Esophagus mucosa (tissue), 1 donor: ENCODE results near the gene GNA14. TPM values are rescaled to one million over a fixed set of nuclear protein-coding genes. Genes with fewer than 3 reads are reported as not detected.
"Not testable (repeated sequence)": the region's sequence is repeated elsewhere in the genome, so short reads cannot be mapped to it uniquely, and the experiment has no call there.

Source experiments
- ATAC-seq: fragments of 200-7000 bp; cut with Tn5 transposase; one replicate; pipeline ENCODE4 v1.9.1; 2020
- total RNA-seq: library from RNA; stranded (reverse); gene quantifications from one replicate; pipeline ENCODE4 v1.2.4, GENCODE V29; 2023
- donor health status: DM: yes; HTN: yes; CAD: no.

Gene GNA14
- total RNA-seq, 1 donor from 2014 or later: 0.60 TPM

DNA sequence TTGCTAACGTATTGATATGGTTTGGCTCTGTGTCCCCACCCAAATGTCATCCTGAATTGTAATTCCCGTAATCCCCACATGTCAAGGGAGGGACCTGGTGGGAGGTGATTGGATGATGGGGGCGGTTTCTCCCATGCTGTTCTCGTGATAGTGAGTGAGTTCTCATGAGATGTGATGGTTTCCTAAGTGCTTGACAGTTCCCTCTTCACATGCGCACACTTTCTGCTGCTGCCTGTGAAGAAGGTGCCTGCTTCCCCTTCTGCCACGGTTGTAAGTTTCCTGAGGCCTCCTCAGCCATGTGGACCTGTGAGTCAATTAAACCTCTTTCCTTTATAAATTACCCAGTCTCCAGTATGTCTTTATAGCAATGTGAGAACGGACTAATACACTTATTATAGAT is 207.0 kb downstream of the GNA14 start:
- not testable (repeated sequence) for ATAC-seq

DNA sequence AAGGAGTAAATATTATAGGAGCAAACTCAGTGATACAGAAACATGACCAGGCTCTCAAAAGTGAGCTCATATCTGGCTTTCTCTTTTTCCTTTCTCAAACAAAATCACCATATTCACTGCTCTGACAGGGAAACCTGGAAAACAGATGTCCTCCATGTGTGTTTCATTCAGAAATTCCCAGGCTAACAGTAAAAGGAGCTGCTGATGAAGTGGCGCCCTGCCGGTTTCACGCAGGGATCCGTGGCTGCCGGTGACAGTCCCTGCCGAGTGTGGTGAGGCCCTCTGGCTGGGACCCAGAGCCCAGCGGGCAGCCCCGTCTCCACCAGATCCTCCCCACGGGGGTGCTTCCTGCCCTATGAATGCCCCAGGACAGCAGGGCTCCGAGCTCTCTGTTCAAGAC is 208.1 kb downstream of the GNA14 start:
- no peak for ATAC-seq

GRCh38 chr9:77438653-77439052 is 209.5 kb downstream of the GNA14 start:
- no peak for ATAC-seq

- no peak for ATAC-seq
Measured at GRCh38 chr9:77435688-77436087, 212.4 kb downstream of the GNA14 start.

GRCh38 chr9:77435277-77435676 is 212.8 kb downstream of the GNA14 start:
- no peak for ATAC-seq

DNA sequence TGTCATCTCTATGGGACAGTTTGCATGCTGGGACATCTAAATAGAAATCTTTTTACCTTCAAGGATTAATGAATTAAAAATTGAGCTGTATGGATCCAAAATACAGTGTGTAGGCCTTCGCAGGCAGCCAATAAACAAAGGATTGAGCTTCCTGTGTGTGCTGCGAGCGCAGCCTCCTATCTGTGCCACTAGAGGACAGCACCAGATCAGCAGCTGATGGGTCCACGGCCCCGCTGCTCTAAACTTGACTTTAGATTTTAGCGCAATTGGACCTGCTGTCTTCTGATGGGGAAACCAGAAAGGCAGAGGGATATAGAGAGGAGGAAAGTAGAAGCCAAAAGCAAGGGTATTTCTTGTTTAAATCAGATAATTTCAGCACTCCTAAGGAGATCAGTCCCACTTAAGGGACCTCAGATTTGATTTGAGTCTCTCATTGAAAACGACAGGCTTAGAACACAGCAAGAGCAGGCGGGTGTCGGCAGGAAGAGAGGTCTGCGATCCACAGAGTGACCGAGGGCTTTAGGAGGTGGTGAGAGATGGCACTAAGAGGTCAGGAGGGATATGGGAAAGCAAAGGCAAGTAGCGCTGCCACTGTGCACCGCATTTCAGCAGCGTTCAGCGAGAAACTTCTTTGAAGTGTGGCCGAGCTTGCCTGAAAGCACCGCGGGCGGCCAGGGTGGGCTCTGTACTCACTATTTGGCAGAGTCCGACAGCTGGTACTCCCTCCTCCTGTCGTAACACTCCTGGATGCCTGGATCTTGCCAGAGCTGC is 214.3 kb downstream of the GNA14 start:
- ATAC-seq: peak; percentile 86

GRCh38 chr9:77432053-77432452 is 216.1 kb downstream of the GNA14 start:
- no peak for ATAC-seq

GRCh38 chr9:77429928-77430327 is 218.2 kb downstream of the GNA14 start:
- no peak for ATAC-seq

- ATAC-seq: peak; percentile 25
Measured at GRCh38 chr9:77427256-77427927, 220.7 kb downstream of the GNA14 start.

DNA sequence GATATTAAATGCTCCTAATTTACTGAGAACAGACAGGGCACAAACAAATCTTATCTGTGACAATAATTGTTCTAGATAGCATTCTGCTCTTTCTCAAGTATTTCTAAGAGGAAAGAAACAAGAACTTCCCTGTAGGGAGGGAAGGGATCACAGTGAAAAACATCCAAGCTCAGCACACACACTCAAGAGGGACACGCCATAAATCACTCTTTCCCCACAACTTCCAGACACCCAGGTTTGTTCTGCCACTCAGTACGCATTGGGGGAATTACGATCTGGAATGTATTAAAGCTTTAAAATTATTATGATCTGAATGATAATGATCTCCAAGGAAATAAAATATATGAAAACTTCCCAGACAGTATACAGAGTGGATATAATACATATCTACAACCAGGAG is 221.4 kb downstream of the GNA14 start:
- ATAC-seq: no peak

DNA sequence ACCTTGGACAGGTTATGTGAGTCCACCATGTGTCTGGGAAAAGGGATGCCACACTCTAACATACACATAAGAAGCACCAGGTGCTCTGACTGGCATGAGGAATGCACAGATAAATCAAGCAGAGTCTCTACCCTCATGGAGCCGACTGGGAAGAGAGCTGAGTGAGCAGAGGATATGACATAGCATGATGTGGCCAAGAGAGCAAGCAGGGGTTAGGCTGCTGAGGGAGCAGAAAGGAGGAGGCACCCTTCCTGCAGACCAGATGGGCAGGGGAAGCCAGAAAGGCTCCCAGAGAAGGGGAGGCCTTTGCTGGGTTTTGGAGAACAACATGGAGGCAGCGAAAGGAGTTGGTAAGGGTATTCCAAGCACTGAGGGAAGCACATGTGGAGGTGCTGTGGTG is 223.1 kb downstream of the GNA14 start:
- no peak for ATAC-seq

- ATAC-seq: no peak
Measured at GRCh38 chr9:77423841-77424240, 224.3 kb downstream of the GNA14 start.

- no peak for ATAC-seq
Measured at GRCh38 chr9:77422969-77423368, 225.2 kb downstream of the GNA14 start.

GRCh38 chr9:77421506-77422265 is 226.4 kb downstream of the GNA14 start:
- no peak for ATAC-seq

GRCh38 chr9:77420641-77421040 is 227.5 kb downstream of the GNA14 start:
- ATAC-seq: no peak

GRCh38 chr9:77418226-77418625 is 229.9 kb downstream of the GNA14 start:
- no peak for ATAC-seq

DNA sequence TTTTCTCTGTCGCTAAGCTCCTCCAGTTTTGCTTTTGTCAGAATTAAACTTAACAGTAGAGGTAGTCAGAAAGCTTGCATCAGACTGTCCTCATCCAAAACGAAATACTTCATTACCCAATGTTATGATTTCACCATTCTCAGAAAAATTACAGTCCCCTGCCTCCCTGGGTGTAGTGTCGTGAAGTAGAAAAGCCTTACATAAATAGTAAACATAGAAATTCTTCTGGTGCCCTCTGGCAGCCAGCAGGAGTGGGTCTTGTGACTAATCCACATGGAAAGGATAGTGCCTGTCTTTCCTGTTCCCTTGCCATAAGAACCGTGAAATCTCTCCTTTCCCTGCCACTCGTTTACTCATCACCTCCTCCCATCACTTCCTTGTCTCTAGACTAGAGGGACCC is 230.6 kb downstream of the GNA14 start:
- peak; percentile 49 for ATAC-seq

DNA sequence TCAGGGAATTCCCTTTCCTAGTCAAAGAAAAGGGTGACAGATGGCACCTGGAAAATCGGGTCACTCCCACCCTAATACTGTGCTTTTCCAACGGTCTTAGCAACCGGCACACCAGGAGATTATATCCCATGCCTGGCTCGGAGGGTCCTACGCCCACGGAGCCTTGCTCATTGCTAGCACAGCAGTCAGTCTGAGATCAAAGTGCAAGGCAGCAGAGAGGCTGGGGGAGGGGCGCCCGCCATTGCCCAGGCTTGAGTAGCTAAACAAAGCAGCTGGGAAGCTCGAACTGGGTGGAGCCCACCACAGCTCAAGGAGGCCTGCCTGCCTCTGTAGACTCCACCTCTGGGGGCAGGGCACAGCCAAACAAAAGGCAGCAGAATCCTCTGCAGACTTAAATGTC is 239.6 kb downstream of the GNA14 start:
- not testable (repeated sequence) for ATAC-seq

DNA sequence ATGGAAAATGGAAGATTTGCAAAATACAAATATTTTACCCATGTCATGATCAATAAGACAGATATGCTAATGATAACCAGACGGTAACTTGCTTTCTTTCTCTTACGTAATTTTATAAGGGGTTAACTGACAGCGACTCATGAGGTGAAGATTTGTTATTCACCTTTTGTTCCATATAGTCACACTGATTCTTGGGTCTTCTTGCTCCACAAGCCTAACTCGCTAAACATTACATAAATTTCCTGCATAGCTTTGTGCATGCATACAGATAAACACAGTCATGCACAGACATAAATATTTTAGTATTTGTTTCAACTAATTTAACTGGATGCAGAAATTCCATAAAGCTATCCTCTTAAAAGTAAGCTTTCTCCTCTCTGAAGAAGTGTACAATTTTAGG is 244.9 kb downstream of the GNA14 start:
- no peak for ATAC-seq

DNA sequence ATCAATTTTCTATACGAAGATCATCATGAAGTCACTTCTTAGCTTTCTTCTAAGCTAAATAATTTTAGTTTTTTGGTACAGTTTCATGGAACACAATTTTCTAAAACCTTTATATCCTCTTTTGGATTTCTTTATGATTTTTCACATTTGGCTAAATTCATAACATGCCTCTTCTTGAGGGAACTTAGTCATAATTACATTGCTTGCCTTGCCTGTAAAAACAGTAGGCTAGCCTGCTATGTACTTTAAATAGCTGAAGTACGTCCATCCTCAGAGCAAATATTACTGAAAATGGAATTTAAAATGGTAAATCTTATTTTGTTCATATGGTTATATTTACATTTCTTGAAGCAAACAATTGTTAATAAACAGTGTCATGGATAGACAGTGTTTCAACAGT is 245.8 kb downstream of the GNA14 start:
- ATAC-seq: no peak

DNA sequence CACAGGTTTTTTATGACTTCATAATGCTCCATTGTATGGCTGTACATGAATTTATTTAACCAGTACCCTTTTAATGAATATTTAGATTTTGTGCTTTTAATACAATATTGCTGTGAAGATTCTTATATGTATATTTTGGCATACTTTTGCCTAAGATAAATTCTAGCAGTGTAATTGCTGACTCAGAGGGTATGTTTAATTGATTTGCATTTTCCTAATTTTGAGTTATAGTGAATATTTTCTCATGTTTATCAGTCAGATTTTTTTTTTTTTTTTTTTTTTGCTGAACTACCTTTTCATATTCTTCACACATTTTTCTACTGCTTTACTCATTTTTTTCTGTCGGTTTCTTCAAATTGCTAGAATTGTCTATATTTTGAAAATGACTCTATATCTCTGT is 248.2 kb downstream of the GNA14 start:
- no peak for ATAC-seq

GRCh38 chr9:77398581-77398980 is 249.5 kb downstream of the GNA14 start:
- not testable (repeated sequence) for ATAC-seq

GRCh38 chr9:77392328-77392727 is 255.8 kb downstream of the GNA14 start:
- ATAC-seq: no peak

DNA sequence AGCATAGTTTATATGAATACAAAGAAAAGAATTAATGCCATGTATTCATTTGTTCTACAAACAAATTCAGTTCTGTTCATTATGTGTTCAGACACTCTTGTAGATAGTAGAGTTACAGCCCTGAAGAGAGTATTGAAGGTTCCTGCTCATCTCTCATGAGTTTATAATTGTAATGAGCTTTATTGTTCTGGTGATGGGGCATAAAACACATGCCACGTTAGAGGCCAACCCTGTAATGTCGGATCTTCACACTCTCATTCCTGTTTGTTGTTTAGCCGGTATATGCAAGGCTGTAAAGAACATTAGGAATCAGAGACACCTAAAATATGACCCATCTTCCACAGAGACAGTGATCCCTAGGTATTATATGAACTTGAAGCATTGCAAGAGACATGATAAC is 256.3 kb downstream of the GNA14 start:
- no peak for ATAC-seq
